Measurements from ENCODE around the gene TRPM8.

DNA sequence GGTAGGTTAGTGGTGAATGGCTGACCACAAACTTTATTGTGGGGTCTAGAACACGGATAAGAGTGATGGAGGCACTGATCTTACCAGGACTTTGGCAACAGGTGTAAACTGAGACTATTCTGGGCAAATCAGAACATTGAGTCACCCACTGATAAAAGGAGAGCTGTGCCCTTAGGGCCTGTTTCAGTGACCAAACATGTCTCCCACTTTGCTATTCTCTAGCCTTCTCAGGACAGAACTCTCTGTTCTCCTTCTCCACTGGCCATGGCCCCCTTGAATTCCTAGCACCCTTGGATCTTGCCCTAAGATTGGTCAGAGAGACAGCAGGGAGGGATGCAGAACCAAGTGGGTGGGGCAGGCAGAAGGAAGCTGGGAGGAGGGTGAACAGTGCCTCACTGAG lies 18.3 kb downstream of the TRPM8 start:
- TF ChIP-seq CTCF (IDR thresholded peaks at IDR 0.05) (no peak), POLR2A (IDR thresholded peaks at IDR 0.05) (no peak)

All from suprapubic skin (tissue), 3 donors.